Upper lobe of left lung (tissue), 6 donors: Measurements from ENCODE around the gene PSMB3. TPM values are rescaled to one million over a fixed set of nuclear protein-coding genes. Genes with fewer than 3 reads are reported as not detected.

Experiments used
- ATAC-seq, 2 donors: fragments of 200-7000 bp; cut with Tn5 transposase; one replicate each; pipeline ENCODE4 v1.9.1; 2022; ENCODE audit warnings: mild to moderate bottlenecking in 2 of 2, moderate library complexity in 2 of 2; ENCODE audit not compliant: low FRiP score in 2 of 2
- DNase-seq, 2 donors: peaks; one replicate each; pipeline ENCODE4 v3.0.0-alpha.2; 2019 to 2020
- H3K27ac ChIP-seq, 4 donors: fragments of 200-600 bp; sonication (generic); one replicate each; pipeline ENCODE4 v1.5.1; 2016 to 2019
- H3K27me3 ChIP-seq, 4 donors: fragments of 200-600 bp; sonication (generic); one replicate each; pipeline ENCODE4 v1.5.1; 2017 to 2019
- H3K36me3 ChIP-seq, 4 donors: fragments of 200-600 bp; sonication (generic); one replicate each; pipeline ENCODE4 v1.5.1; 2016 to 2019
- H3K4me1 ChIP-seq, 4 donors: fragments of 200-600 bp; sonication (generic); one replicate each; pipeline ENCODE4 v1.5.1; 2018 to 2019
- H3K4me3 ChIP-seq, 4 donors: fragments of 200-600 bp; sonication (generic); one replicate each; pipeline ENCODE4 v1.5.1; 2017 to 2019; ENCODE audit warnings: mild to moderate bottlenecking in 2 of 4, moderate library complexity in 1 of 4
- H3K9me3 ChIP-seq, 4 donors: fragments of 200-600 bp; sonication (generic); one replicate each; pipeline ENCODE4 v1.5.1; 2018 to 2019
- EP300 ChIP-seq, 4 donors: sonication (generic); formaldehyde crosslinking; IDR thresholded peaks; one replicate each; pipeline ENCODE4 v1.5.1; 2017; ENCODE audit warnings: antibody characterized with exemption in 4 of 4, control low read depth in 2 of 4
- POLR2A ChIP-seq, 4 donors: fragments of 450-650 bp; IDR thresholded peaks; one replicate each; pipeline ENCODE4 v1.5.1; 2016 to 2017; ENCODE audit warnings: antibody characterized with exemption in 4 of 4, mild to moderate bottlenecking in 2 of 4
- POLR2AphosphoS5 ChIP-seq, 2 donors: sonication (generic); formaldehyde crosslinking; IDR thresholded peaks; one replicate each; pipeline ENCODE4 v1.5.1; 2017; ENCODE audit warnings: antibody characterized with exemption in 2 of 2
- WGBS, 2 donors: methylation state at CpG; one replicate each; pipeline ENCODE4 v1.1.5; 2017 to 2018; 5-methylcytosine and 5-hydroxymethylcytosine counted together
- small RNA-seq, 4 donors: library from RNA; depleted of rRNA; stranded (forward); fragments of <200 nt; gene quantifications; one replicate each; pipeline ENCODE3, GENCODE V24; 2016
- total RNA-seq, 6 donors: library from RNA; depleted of rRNA in 4 of 6; stranded (reverse); fragments of >200 nt in 4 of 6; gene quantifications; one replicate each; pipeline versions ENCODE4 v1.1.0 to v1.2.1, GENCODE V29; 2016 to 2021
- TF ChIP-seq, protein P1 (sequence below), 6 experiments: fragments of 450-650 bp in 4 of 6; fragments of 200-600 bp in 2 of 6; sonication (generic) in 2 of 6; IDR thresholded peaks; one replicate each; pipeline ENCODE4 v1.5.1; 2016 to 2019; ENCODE audit warnings: antibody characterized with exemption in 6 of 6
- donor health status: DM: no; HTN: no; CAD: no; lungs with moderate emphysema.
- donor health status: DM: no; HTN: yes; CAD: no; lungs with severe emphysema.

The PSMB3 gene
- total RNA-seq, 6 donors from 2014 or later, result 61.8 to 157 (median 79.2) TPM

DNA sequence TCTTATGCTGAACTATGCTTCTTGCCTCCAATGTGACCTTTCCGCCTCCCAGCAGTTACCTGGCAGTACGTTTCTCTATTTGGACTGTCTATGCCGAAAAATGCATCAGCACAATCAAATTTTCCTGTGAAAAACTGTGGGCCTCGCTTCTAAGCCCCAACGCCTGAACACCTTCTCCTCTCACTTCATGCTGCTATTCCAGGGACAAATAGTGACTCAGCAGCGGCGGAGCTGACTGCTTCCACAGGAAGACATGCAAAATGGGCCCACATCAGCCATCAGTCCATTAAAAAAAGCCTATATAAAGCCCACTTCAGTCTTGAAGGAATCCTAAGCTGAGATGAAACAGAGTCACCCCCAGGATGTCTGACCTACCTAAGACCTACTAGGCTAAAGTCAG lies 57.3 kb downstream of the PSMB3 start:
- H3K4me1 ChIP-seq, result peaks cover 0 to 3% (median 0%) of the 10 kb centered on the region in 4 donors
- ATAC-seq, result no peak
- H3K4me3 ChIP-seq, result no peak overlapping the region
- DNase-seq, result no peak
- WGBS, 2 donors, result 87 to 98% methylated on average over 7 of the region's 7 CpGs
- peaks cover 46 to 99% (median 86%) of the 10 kb centered on the region in 4 donors for H3K36me3 ChIP-seq
- H3K9me3 ChIP-seq, result no peaks in the 10 kb centered on the region
- TF ChIP-seq POLR2AphosphoS5 (IDR thresholded peaks at IDR 0.05) (no peak), EP300 (IDR thresholded peaks at IDR 0.05) (no peak), POLR2A (IDR thresholded peaks at IDR 0.05) (no peak)
- TF ChIP-seq, protein P1, sequence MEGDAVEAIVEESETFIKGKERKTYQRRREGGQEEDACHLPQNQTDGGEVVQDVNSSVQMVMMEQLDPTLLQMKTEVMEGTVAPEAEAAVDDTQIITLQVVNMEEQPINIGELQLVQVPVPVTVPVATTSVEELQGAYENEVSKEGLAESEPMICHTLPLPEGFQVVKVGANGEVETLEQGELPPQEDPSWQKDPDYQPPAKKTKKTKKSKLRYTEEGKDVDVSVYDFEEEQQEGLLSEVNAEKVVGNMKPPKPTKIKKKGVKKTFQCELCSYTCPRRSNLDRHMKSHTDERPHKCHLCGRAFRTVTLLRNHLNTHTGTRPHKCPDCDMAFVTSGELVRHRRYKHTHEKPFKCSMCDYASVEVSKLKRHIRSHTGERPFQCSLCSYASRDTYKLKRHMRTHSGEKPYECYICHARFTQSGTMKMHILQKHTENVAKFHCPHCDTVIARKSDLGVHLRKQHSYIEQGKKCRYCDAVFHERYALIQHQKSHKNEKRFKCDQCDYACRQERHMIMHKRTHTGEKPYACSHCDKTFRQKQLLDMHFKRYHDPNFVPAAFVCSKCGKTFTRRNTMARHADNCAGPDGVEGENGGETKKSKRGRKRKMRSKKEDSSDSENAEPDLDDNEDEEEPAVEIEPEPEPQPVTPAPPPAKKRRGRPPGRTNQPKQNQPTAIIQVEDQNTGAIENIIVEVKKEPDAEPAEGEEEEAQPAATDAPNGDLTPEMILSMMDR (IDR thresholded peaks at IDR 0.05), result no peak
- H3K27me3 ChIP-seq, result no peaks in the 10 kb centered on the region
- no peak overlapping the region for H3K27ac ChIP-seq

Small RNA genes within 50 kb of the gene (small RNA-seq; reads per million reads assigned to genes)
- gene MIR4726 (0 reads per million in 4 donors), gene RNA5SP440 (3.8 to 15.6 (median 6.2) reads per million in 4 donors), gene RNU6-866P (0 reads per million in 4 donors)

Other genes starting within 250 kb of the PSMB3 start
- gene SRCIN1, start 146.8 kb upstream of the PSMB3 start, total RNA-seq, result 10 to 100 TPM in 2 of 6 donors, 1 to 10 TPM in 4; 1.6 to 16.6 (median 5.6) TPM
- 1 to 10 TPM; 1.1 to 2.3 (median 1.8) TPM for gene EPOP, start 77.8 kb upstream of the PSMB3 start, total RNA-seq
- gene MLLT6, start 47.5 kb upstream of the PSMB3 start, total RNA-seq, result 100 to 1,000 TPM in 4 of 6 donors, 10 to 100 TPM in 2; 69.2 to 305 (median 122) TPM
- gene CISD3, start 22.4 kb upstream of the PSMB3 start, total RNA-seq, result 10 to 100 TPM in 4 of 6 donors, 1 to 10 TPM in 2; 6.3 to 49.7 (median 15.9) TPM
- gene PCGF2, start 4.4 kb upstream of the PSMB3 start, total RNA-seq, result 10 to 100 TPM; 14.6 to 51.7 (median 31.9) TPM
- 10 to 100 TPM; 36.3 to 67.1 (median 38.8) TPM for gene PIP4K2B, start 46.8 kb downstream of the PSMB3 start, total RNA-seq
- 100 to 1,000 TPM in 1 of 6 donors, 10 to 100 TPM in 5; 21.3 to 118 (median 29.5) TPM for gene CWC25, start 72.6 kb downstream of the PSMB3 start, total RNA-seq
- gene RPL23, start 101.0 kb downstream of the PSMB3 start, total RNA-seq, result 1,000 to 10,000 TPM in 4 of 6 donors, 100 to 1,000 TPM in 2; 542 to 1,288 (median 1,062) TPM
- gene LASP1, start 117.3 kb downstream of the PSMB3 start, total RNA-seq, result 100 to 1,000 TPM in 5 of 6 donors, 10 to 100 TPM in 1; 97.9 to 168 (median 149) TPM
- not detected for gene FBXO47, start 214.7 kb downstream of the PSMB3 start, total RNA-seq